Measurements from ENCODE around the gene ZFYVE28.

ZFYVE28 gene

DNA sequence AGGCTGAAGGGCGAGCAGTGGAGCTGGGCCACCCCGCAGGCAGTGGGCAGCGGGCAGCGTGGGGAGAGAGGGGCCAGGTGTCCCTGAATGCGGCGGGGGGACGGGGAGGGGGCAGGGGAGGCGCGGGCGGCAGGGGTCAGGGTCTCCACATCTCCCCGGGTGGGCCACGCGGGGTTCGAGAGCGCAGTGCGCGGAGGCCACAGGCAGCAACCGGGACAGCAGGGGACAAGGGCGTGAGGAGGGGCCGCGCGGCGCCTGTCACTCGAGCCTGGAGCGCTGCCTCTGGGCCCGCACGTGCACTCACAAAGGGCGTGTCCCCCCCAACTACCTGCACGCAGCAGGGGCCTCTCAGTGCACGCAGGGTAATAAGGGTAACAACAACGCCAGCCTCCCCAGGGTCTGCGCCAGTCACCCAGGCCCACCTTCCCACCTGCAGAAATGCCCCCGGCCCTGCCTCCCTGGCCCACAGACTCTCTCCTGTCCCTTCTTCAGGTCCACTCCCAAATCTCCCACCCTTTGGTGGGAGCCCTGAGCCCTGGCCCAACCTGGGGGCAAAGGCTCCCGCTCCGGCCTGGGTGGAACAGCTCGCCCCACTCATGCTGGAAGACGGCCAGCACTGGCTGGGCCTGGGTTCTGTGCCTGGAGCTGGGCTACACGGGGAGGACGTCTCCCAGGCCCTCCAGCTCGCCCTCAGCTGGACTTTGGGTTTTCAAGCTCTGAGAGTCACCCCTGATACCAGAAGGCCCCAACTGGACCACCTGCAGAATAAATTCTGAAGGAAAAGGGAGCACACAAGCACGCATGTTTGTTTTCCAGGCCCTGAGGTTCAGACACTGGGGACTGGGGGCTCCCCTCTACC is 53.2 kb downstream of the ZFYVE28 start:
- DNase-seq: no peak

DNA sequence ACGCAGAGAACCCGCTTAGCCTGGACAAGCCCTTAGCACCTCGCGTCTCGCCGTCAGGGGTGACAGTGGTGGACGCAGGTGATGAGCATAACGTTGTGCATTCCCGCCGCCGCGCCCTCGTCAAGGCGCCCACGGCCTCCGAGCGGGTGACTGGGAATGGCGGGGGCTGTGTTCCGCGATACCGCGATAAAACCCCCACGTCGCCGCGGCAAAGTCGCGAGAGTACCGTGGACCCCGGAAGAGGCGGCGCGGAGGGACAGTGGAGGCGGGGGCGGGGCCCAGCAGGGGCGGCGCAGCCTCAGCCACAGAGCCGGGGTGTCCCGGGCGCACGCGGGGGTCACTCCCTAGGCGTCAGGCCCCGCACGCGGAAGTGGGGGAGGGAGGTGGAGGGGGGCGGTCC is 53.8 kb downstream of the ZFYVE28 start:
- peak; percentile 25 to 48 for DNase-seq

DNA sequence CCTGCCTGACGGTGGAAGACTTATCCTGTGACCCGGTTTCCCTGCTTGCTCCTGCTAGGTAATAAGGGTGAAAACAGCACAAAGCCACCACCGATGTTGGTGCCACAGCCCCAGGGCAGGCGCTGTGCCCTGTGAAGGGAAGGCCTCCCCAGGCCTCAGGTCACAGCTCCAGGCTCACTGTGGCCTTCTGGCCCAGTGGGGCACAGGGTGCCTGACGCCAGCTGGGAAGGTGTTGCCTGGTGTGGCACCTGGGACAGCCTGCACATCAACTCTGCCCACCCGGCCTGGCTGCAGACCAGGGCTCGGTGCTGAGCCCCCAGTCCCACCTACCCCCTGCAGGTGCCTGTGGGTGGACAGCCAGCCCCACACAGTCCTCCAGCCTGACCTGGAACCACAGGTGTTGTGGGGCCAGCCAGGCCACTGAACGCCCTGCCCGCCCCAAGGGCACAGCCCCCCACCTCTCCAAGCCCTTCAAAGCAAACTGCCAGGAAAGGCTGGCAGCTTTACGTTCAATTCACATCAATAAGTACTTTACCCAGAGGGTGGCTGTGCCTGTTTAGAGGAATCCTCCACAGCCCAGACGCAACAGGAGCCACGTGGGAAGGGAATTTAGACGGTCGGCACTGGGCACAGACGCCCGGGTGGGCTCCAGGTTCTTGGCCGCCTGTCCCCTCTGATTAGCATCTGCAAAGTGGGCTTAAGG is 54.3 kb downstream of the ZFYVE28 start:
- DNase-seq: no peak

DNA sequence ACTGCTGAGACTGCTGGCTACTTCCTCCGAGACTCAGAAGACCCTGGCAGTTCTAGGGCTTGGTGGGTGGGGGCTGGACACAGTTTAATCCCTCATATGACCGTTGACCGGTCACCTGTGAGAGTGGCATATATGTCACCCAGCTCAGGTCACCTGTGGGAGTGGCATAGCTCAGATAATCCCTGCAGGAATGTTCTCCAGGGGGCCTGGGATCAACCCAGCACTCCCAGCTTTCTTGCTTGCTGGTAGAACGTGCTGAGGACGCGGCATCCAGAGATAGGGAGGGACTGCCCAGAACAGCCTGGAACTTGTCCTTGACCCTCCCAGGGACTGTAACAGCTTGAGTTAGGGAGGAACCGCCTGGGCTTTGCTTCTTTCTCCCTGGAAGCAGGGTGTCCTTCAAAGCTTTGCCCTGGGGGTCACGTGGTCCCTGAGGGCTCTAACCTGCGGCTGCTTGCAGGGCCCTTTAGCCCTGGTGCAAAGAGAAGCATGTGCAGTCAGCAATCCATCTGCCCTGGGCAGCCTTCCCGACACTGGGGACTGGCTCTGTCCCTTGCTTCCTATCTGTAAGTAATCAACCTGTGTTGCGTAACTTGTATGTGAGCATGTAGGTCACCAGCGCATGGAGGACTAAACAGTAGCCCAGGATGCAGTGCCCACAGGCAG is 55.3 kb downstream of the ZFYVE28 start:
- no peak for DNase-seq

DNA sequence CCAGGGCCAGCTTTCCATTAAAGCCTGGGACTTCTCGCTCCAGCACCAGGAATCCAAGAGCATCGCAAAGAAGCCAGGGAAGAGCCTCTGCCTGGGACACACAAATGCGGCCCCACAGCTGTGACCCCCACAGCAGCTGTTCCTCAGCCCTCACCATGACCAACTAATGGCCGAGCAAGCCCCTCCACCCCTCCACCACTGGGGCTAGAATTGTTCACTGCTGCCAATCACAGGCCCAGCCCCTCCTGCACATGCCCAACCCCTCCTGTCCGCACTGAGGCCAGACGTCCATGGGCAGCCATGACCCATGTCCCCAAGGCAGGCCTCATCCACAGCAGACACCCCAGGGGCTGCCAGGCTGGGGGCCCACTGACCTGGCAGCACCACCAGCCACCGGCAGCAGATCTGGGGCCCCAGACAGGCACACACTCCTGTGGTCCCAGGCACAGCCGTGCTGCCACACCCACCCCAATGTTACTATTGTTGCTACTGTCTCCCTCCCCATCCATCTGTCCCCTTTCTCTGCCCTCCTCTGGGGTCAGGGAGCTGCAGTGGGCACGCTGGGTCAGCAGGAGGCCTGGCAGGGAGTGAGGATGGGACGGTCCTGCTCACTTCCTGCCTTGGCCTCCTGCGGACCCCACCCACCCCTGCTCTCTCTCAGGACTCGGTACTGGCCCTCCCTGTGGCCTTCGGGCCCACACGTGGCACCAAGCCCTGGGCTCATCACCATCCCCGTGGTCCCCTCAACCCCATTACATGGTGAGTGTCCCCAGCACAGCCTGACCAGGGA is 56.0 kb downstream of the ZFYVE28 start:
- no peak for DNase-seq

DNA sequence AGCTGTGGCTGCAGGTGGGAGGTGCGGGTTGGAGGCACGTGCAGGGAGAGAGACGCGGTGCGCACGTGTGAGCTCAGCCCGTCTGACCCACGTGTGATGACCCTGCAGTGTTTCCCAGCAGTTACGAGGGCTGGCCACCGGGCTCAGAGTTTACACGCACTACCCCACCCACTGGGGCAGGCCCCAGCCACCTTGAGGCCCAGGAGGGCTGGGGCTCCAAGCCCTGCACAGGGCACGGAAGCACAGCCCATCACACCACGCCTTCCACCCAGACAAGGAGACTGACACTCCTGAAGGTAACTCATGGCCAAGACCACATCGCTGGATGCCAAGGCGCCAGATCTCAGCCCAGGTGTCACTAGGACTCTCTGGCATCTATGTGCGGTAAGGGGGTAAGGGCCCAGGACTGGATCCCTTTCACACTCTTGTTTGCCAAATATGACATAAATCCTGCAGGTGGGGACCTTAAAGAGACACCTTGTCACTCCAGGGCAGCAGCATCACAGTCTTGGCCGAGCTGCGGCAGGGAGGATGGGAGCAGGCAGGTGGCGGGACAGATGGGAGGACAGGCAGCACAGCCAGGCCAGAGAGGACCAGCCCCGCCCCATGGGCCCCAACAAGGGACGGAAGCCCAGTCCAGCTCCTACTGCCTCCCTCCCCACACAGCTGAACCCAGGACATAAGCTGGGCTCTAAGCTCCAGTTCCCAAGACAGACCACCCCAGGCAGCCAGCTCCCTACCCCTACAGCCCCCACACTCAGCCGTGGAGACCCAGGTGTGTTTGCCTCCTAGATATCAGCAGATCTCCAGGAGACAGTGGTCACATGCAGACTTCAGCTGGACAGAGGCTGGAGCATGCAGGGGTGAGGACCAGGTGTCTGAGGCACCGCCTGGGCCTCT is 56.8 kb downstream of the ZFYVE28 start:
- no peak for DNase-seq

DNA sequence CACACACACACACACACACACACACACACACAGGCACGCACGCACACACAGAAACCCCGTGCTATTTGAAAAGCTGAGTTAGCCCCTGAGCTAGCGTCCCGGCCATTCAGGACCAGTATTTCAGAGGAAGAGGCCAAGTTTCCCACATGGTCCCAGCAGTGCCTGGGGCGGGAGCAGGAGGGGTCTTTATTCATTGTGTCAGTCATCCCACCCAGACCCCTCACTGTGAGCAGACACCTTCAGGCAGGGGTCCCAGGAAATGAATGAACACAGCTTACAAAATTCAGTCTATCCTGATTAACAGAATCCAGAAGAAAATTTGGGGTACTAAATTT is 58.1 kb downstream of the ZFYVE28 start:
- DNase-seq: no peak

DNA sequence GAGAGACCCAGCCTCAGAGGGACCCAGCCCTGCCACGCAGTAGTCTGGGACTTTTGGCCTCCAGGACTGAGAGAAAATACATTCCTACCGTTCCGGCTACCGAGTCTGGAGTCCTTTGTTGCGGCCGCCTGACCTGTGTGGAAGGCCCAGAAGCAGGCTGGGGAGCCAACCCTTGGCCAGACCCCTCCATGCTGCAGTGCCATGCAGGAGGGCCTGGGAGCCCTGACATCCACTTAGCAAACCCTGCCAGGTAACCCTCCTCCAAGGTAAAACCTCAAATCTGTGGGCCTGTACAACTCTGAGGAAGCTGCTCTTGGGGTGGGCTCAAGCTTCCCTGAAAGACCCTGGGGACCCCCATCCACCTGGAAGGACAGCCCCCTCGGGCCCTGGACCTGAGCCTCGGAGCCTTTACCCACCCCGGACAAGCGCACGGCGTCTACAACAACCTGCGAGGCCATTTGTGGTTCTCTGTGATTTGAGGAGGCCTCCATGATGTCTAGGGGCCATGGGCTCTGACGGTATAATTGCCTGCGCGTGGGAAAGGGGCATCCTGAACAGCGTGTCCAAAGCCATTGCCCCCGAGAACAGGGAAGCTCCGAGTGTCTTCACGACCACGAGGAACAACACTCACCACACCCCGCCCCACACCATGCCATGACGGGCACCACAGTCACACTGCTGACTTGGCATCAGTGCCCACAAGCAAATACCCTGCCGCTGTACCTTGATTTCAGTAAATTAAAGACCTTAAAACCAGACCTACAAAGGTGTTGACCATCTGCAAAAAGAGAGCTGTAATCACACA is 58.7 kb downstream of the ZFYVE28 start:
- no peak for DNase-seq

DNA sequence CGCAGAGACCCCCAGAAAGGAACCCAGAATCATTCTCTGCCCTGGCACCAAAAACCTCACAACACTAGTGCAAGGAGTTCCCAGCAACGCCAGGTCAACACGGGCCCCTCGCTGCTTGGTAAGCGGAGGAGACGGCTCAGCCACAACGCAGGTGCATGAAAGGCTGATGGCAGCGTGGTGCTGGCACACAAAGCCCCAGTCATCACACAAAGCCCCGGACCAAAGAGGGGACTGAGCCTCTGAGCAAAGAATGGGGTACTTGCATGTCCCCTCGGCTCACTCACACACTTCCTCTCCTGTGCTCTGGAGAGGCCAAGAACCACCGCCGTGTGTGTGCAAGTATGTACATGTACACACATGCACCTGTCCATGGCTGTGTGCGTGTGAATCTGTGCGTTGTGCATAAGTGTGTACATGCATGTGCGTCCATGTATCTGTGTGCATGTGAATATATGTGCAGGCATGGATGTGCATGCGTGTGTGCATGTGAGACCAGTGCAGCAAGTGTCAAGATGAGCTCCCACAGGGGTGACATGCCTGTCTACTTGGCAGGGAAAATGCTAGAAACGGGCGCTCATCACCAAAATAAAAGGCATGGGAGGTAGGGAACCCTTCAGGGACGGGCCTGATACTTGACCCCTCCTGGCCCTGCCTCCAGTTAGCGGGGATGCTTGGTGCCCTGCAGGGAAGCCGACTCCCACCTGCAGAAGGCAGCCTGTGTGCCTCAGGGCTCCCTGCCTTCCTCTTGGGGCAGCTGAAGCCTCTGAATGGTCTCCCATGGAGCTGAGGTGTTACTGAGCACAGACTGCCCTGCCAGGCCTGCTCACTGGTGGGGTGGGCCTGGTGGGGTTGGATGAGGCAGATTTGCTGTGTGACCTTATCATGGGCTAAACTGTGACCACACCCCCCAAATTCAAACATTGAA is 60.4 kb downstream of the ZFYVE28 start:
- no peak for DNase-seq

DNA sequence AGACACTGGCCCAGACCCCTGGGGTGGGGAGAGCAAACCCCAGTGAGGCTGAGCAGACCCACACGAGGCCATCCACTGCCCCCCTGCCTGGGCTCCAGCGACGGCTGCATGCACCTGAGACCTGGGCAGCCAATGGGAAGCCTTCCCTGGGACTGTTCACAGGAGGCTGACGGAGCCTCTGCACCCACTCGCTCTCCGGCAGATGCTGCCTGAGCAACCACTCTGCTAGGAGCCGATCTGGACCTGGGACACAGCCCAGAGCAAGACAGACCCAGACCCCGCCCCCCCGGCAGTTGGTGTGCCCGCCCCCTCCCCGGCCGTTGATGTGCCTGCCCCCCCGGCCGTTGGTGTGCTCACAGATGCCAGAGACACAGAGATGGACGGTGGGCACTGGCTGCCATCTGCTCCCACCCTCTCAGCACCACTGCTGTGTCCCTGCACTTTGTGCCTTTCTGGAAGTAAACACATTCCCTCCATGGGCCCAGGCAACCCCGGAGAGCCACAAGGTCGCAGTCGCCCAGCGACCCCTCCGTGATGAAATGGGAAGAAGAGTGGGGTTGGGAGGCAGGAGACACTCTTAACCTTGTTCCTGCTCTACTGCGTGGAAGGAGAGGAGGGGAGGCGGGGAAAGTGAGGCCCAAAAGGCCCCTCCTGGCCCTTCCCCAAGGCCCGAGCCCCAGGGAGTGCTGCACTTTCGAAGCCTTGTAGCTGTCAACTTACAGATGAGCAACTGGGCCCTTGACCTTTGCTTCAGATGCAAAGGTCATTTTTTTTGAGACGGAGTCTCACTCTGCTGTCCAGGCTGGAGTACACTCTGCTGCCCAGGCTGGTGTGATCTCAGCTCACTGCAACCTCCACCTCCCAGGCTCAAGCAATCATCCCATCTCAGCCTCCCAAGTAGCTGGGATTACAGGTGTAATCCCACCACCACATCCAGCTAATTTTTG is 62.0 kb downstream of the ZFYVE28 start:
- no peak for DNase-seq

DNA sequence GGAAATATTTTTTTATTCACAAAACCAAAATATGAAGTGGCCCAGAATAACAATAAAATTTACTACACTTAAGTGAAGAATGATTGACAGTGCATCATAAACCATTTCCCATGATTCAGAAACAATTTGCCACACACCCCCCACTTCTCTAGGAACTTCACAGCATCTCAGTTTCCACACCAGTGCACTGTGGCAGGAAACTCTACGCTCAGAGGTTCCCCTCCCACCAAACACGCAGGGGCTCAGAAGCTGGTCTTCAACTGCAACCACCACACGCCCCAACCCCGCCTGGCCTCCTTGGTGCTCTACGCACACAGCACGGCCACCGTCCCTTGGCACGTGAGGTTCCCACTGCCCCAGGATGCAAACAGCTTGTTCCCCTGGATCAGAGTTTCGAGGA is 63.7 kb downstream of the ZFYVE28 start:
- DNase-seq: no peak

DNA sequence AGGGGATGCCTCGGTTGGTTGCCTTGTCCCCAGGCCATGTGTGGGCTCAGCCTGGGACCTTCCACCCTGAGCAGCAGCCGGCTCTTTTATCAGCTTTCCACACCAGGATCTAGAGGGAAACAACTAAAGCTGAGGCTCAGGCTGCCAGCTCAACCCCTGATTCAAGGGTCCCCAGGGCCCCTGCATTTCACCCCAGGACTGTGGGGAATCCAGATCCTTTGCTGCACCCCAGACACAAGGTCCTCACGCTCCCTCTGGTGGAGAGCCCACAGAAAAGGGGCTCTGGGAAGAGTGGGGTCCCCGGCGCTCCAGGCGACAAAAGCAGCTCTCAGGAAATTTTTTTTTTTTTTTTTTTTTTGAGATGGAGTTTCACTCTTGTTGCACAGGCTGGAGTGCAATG is 64.3 kb downstream of the ZFYVE28 start:
- no peak for DNase-seq

DNA sequence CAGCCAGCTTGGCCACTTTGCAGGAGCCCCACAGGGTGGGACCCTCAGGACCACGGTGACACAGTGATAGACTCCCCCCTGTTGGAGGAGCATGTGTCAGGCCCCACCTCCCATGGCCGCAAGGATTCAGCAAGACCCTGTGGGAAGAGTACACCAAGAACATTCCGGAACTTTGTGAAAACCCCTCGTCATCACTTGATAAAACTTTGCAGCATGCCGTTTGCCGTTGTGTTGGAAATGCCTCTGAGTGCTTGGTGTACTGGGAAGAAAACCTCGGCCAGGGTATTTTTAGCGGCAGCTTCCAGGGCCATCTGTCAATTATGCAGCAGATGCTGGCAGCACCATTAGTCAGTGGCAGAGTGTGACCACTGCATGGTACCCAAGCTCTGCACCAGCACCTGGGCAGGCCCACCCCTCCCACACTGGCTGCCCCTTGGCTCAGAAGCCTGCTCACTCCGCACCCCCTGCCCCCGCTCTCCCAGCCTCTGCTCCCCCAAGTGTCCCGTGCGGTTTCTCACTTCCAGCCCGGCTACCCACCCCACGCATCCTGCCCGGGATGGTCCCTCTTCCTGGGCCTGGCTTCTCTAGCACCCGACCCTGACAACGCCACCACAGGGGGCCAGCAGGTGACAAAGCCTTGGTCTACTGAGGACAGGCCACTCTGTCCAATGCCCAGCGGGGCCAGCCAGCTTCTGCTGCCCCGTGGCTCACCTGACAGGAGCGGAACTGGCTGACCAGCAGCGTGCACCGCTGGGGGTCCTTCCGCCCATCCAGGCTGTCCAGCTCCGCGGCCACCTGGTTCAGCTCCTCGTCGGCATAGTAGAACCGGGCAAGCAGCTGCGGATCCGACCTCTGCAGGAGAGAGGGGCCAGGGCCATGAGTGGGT is 65.0 kb downstream of the ZFYVE28 start:
- DNase-seq: no peak

DNA sequence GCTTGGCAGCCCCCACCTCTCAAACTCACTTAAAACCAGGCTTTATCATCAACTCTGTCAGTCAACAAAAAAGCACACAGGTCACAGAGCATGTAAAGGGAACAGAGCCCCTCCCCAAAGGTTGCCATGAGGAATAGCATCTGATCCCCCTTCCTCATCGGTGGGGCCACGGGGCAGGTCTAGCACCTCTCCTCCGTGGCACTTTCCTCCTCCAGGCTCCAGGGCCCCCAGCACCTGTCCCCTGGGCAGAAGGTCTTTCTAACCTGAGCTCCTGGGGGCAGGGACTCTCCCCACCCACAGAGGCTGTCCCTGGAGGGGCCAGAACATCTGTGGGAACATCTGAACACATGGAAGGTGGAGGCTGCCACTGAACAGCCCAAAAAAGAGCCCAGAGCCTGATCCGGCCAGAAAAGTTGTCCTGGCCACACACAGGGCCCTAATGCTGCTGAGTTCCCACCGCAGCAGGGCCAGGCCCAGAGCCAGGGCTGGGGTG is 65.7 kb downstream of the ZFYVE28 start:
- DNase-seq: no peak

DNA sequence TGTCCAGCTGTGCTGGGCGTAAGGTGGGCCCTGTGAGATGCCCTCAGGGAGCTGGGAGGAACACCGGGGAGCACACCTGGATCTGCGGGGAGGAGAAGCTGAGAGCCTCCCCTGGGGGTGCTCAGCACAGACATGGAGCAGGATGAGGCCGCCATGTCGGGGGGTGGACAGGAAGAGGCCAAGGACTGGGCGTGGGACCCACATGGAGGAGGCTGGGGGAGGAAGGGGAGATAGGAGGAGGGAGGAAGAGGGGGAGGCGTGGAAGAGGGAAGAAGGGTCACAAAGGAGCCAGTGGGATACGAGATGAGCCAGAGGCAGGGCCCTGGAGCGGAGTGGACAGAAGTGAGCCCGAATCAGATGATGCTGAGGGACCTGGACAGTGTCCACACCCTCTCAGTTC is 66.3 kb downstream of the ZFYVE28 start:
- no peak for DNase-seq

DNA sequence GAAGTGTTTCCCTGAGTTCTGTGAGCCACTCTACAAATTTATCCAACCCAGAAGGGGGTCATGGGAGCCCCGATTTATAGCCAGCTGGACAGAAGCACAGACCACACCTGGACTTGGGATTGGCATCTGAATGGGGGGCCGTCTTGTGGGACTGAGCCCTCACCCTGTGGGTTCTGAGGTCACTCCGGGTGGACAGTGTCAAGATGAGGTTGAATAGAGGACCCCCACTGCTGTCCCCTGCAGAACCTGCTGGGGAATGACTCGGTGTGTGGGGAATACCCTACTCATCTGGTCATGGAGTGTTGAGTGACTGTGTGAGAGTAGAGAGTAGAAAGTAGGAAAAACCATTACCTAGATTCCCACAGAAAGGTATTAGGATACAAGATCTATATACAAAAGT is 67.5 kb downstream of the ZFYVE28 start:
- no peak for DNase-seq

DNA sequence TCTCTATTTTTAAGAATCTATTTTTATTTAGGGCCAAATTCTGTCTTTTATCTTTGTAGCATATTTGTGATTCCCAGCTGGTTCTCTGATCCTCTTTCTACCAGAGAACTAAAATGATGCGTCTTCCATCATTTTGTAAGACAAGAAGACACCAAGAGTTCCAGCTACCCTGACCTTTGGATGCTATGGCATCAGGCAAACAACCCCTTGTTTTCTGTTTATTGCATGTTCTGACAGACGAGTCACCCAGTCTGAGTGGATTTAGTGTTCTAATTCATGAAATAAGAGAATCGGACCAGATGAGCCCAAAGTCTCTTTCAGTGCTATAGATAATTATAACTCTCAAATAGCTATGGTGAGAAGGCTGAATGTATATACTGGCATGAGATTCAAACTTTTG is 69.7 kb downstream of the ZFYVE28 start:
- no peak for DNase-seq

DNA sequence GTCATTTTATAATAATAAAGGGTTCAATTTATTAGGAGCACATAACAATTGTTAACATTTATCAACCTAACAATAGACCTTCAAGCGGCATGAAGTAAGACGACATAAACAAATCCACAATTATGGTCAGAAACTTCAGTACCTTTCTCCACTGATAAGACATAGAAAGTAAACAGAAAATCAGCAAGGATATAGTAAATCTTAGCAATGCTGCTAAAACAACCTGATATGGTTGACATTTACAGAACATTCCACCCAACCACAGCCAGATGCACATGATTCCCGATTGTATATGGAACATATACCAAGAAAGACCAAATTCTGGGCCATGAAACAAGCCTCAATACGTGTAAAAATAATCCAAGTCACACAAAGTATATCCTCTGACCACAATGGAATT is 71.3 kb downstream of the ZFYVE28 start:
- DNase-seq: no peak
